ENCODE measurements around the gene PTGER2. TPM values are rescaled to one million over a fixed set of nuclear protein-coding genes. Genes with fewer than 3 reads are reported as not detected.
A peak's percentile ranks its signal among the peaks of the same experiment; 100 is the strongest.

Gene PTGER2
- total and polyA plus RNA-seq, 4 experiments from 2014 or later = 29.4 to 259 (median 135) TPM

DNA sequence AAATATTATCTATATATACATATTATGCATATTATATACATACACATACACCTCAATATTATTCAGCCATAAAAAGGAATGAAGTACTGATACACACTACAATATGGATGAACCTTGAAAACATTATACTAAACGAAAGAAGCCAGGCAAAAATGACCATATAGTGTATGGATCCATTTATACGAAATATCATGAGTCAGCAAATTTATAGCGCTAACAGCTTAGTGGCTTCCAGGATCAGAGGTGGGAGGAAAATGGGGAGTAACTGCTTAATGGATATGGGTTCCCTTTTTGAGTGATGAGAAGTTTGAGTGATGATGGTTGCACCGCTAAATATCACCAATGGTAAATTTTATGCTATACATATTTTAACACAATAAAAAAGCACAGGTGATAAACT, 32.7 kb downstream of the PTGER2 start:
- H3K27ac ChIP-seq (ENCODE audit: low read depth, low read length) = no peak overlapping the region
- H3K27me3 ChIP-seq (ENCODE audit: insufficient read depth, low read length) = no peaks in the 10 kb centered on the region
- no peak for DNase-seq
- H3K27me3 Mint-ChIP-seq = peaks cover 0 to 3% of the 10 kb centered on the region in 2 donors
- ChIA-PET CTCF (ENCODE audit: partially characterized antibody) (no interaction called here), POLR2A (ENCODE audit: partially characterized antibody) (interaction anchor here (0.7 to 1.4 kb wide), 2 partner anchors 31 to 32 kb away, joined by 3 read pairs; partner anchors contain the start of gene PTGER2)
- peak overlapping the region in 1 of 8 donors; percentile 41 for H3K4me3 Mint-ChIP-seq
- H3K27ac Mint-ChIP-seq = peak overlapping the region in 2 of 7 donors; percentile 13 to 47
- peaks cover 30 to 48% (median 33%) of the 10 kb centered on the region in 4 donors for H3K4me1 Mint-ChIP-seq
- H3K36me3 ChIP-seq (ENCODE audit: insufficient read depth, low read length) = no peaks in the 10 kb centered on the region
- no peaks in the 10 kb centered on the region for H3K36me3 Mint-ChIP-seq
- peaks cover 33% of the 10 kb centered on the region for H3K4me1 ChIP-seq (ENCODE audit: insufficient read depth, low read length)
- no peaks in the 10 kb centered on the region for H3K9me3 ChIP-seq (ENCODE audit: control insufficient read depth in 1 of 2, low read length in 2 of 2)
- H3K4me3 ChIP-seq (ENCODE audit: low read length in 2 of 2) = no peak overlapping the region
- peaks cover 0 to 4% (median 0%) of the 10 kb centered on the region in 8 donors for H3K9me3 Mint-ChIP-seq
- intact Hi-C loops (cut with micrococcal nuclease) = no loop called here

DNA sequence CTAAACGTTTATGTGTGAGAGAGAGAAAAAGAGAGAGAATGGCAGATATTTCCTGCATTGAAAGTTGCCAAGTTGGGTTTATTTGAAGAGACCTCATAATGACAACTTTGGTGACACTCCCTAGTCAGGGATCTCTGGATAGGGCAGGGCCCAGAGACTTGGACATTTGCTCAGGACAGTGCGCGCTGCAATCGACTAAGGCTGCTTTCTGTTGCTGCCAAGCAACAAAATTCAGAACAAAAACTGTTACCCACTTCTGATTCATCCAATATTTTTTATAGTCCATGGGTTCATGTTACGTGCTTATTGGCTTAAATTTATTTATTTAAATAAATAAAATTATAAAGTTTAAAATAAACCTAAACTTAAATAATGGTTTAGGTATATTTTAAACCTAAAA, 34.2 kb downstream of the PTGER2 start:
- Histone ChIP-seq H3K27ac (ENCODE audit: low read depth, low read length) (no peak overlapping the region), H3K4me3 (ENCODE audit: low read length in 2 of 2) (no peak overlapping the region), H3K27me3 (ENCODE audit: insufficient read depth, low read length) (no peaks in the 10 kb centered on the region), H3K9me3 (ENCODE audit: control insufficient read depth in 1 of 2, low read length in 2 of 2) (no peaks in the 10 kb centered on the region), H3K36me3 (ENCODE audit: insufficient read depth, low read length) (no peaks in the 10 kb centered on the region), H3K4me1 (ENCODE audit: insufficient read depth, low read length) (peaks cover 45% of the 10 kb centered on the region)
- ChIA-PET CTCF (ENCODE audit: partially characterized antibody) (no interaction called here), POLR2A (ENCODE audit: partially characterized antibody) (interaction anchor here (1.4 kb wide), 1 partner anchor 33 kb away, joined by 3 read pairs; no protein-coding TSS in a partner anchor)
- intact Hi-C loops (cut with micrococcal nuclease) = no loop called here
- H3K9me3 Mint-ChIP-seq = peaks cover 0 to 4% (median 0%) of the 10 kb centered on the region in 8 donors
- no peaks in the 10 kb centered on the region for H3K36me3 Mint-ChIP-seq
- no peak overlapping the region for H3K4me3 Mint-ChIP-seq
- H3K4me1 Mint-ChIP-seq = peaks cover 39 to 59% (median 46%) of the 10 kb centered on the region in 4 donors
- H3K27me3 Mint-ChIP-seq = peaks cover 0 to 3% of the 10 kb centered on the region in 2 donors
- peak overlapping the region in 2 of 7 donors; percentile 23 to 75 for H3K27ac Mint-ChIP-seq
- no peak for DNase-seq

DNA sequence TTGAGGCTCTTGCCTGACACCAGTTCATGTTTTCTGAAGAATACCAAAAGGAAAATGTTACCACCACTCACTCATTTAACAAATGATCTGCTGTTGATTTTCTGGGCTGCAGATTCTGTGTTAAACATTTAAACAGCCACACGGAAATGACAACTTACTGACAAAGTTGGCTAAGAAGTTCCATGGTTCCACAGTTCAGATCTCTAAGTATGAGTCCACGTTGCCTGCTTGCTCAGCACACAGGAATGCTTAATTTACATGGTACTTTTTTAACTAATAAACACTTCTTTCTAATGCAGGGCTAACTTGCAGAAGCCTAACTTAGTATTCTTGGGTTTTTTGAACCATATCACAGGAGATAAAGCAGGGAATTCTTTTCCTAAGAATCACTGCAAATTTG, 34.7 kb downstream of the PTGER2 start:
- H3K4me3 ChIP-seq (ENCODE audit: low read length in 2 of 2) = no peak overlapping the region
- no peak overlapping the region for H3K4me3 Mint-ChIP-seq
- DNase-seq = no peak
- no peaks in the 10 kb centered on the region for H3K9me3 ChIP-seq (ENCODE audit: control insufficient read depth in 1 of 2, low read length in 2 of 2)
- H3K27ac Mint-ChIP-seq = peak overlapping the region in 5 of 7 donors; percentile 15 to 90 (median 58)
- POLR2A ChIA-PET (ENCODE audit: partially characterized antibody) = no interaction called here
- H3K27me3 ChIP-seq (ENCODE audit: insufficient read depth, low read length) = no peaks in the 10 kb centered on the region
- H3K27ac ChIP-seq (ENCODE audit: low read depth, low read length) = no peak overlapping the region
- CTCF ChIA-PET (ENCODE audit: partially characterized antibody) = no interaction called here
- H3K27me3 Mint-ChIP-seq = peaks cover 0 to 3% of the 10 kb centered on the region in 2 donors
- no peaks in the 10 kb centered on the region for H3K36me3 Mint-ChIP-seq
- peaks cover 0 to 4% (median 0%) of the 10 kb centered on the region in 8 donors for H3K9me3 Mint-ChIP-seq
- peaks cover 41 to 60% (median 48%) of the 10 kb centered on the region in 4 donors for H3K4me1 Mint-ChIP-seq
- intact Hi-C loops (cut with micrococcal nuclease) = no loop called here
- H3K4me1 ChIP-seq (ENCODE audit: insufficient read depth, low read length) = peaks cover 50% of the 10 kb centered on the region
- H3K36me3 ChIP-seq (ENCODE audit: insufficient read depth, low read length) = no peaks in the 10 kb centered on the region

DNA sequence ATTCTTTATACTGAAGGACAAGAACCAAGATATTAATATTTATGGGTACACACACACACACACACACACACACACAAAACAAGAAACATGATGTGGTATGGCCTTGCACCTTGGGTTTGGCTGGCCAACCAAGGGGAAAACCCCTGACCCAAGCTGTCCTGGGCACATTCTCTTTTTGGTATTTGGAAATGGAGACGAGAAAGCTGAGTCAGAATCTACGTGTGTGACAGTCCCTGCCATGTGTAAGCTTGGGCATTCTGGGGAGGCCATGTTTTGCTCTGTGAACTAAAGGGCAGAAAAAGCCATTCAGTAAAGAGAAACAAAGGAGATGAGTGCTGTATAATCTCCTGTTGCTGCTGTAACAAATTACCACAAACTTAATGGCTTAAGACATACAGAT, 35.6 kb downstream of the PTGER2 start:
- H3K4me1 Mint-ChIP-seq = peaks cover 44 to 70% (median 56%) of the 10 kb centered on the region in 4 donors
- DNase-seq = no peak
- H3K27me3 Mint-ChIP-seq = peaks cover 0 to 4% of the 10 kb centered on the region in 2 donors
- Histone ChIP-seq H3K36me3 (ENCODE audit: insufficient read depth, low read length) (no peaks in the 10 kb centered on the region), H3K9me3 (ENCODE audit: control insufficient read depth in 1 of 2, low read length in 2 of 2) (no peaks in the 10 kb centered on the region), H3K4me1 (ENCODE audit: insufficient read depth, low read length) (peaks cover 59% of the 10 kb centered on the region), H3K4me3 (ENCODE audit: low read length in 2 of 2) (no peak overlapping the region), H3K27me3 (ENCODE audit: insufficient read depth, low read length) (no peaks in the 10 kb centered on the region), H3K27ac (ENCODE audit: low read depth, low read length) (peak overlapping the region; percentile 27)
- peaks cover 0 to 4% (median 0%) of the 10 kb centered on the region in 8 donors for H3K9me3 Mint-ChIP-seq
- ChIA-PET POLR2A (ENCODE audit: partially characterized antibody) (interaction anchor here (1.6 to 6.1 kb wide), 2 partner anchors 25 to 33 kb away, joined by 5 to 81 read pairs; partner anchors contain the start of gene PTGER2), CTCF (ENCODE audit: partially characterized antibody) (interaction anchor here (1.1 to 2.0 kb wide), 3 partner anchors 33 to 84 kb away, joined by 3 to 12 read pairs (median 3); no protein-coding TSS in a partner anchor)
- intact Hi-C loops (cut with micrococcal nuclease) = loop anchor here (5.0 kb wide), 1 partner anchor 53 kb away; no protein-coding TSS in a partner anchor
- H3K4me3 Mint-ChIP-seq = peak overlapping the region in 4 of 8 donors; percentile 13 to 56 (median 32)
- peak overlapping the region; percentile 26 to 90 (median 72) for H3K27ac Mint-ChIP-seq
- no peaks in the 10 kb centered on the region for H3K36me3 Mint-ChIP-seq

DNA sequence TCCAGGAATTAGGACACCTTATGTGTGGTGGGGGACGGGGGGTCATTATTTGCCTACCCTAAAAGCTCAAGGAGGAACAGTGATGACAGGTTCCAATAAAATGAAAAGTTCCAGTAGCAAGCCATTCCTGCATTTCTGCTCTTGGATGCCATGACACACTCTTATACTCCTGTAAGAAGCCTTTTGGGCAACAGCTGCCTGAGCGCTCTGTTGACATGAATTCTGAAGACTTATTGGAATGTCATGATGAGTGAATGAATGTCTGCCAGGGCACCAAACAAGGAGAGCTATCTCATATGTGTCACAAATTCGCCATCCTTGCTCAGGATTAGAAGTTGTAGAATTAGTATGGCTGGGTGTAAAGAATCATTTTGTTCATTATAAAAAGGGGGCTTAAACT, 36.3 kb downstream of the PTGER2 start:
- Histone ChIP-seq H3K9me3 (ENCODE audit: control insufficient read depth in 1 of 2, low read length in 2 of 2) (no peaks in the 10 kb centered on the region), H3K27me3 (ENCODE audit: insufficient read depth, low read length) (no peaks in the 10 kb centered on the region), H3K4me1 (ENCODE audit: insufficient read depth, low read length) (peaks cover 67% of the 10 kb centered on the region), H3K36me3 (ENCODE audit: insufficient read depth, low read length) (no peaks in the 10 kb centered on the region), H3K27ac (ENCODE audit: low read depth, low read length) (peak overlapping the region; percentile 27), H3K4me3 (ENCODE audit: low read length in 2 of 2) (no peak overlapping the region)
- no peak for DNase-seq
- peaks cover 0 to 2% (median 0%) of the 10 kb centered on the region in 8 donors for H3K9me3 Mint-ChIP-seq
- POLR2A ChIA-PET (ENCODE audit: partially characterized antibody) = interaction anchor here (1.4 to 6.1 kb wide), 4 partner anchors 9 to 34 kb away, joined by 3 to 81 read pairs (median 6); partner anchors contain the start of gene PTGER2
- peaks cover 0 to 3% of the 10 kb centered on the region in 2 donors for H3K27me3 Mint-ChIP-seq
- peaks cover 50 to 76% (median 62%) of the 10 kb centered on the region in 4 donors for H3K4me1 Mint-ChIP-seq
- intact Hi-C loops (cut with micrococcal nuclease) = loop anchor here (5.0 kb wide), 1 partner anchor 52 kb away; no protein-coding TSS in a partner anchor
- CTCF ChIA-PET (ENCODE audit: partially characterized antibody) = interaction anchor here (1.1 to 2.0 kb wide), 6 partner anchors 14 to 129 kb away, joined by 3 to 12 read pairs (median 3); no protein-coding TSS in a partner anchor
- no peaks in the 10 kb centered on the region for H3K36me3 Mint-ChIP-seq
- H3K27ac Mint-ChIP-seq = peak overlapping the region; percentile 59 to 94 (median 90)
- peak overlapping the region in 4 of 8 donors; percentile 29 to 88 (median 46) for H3K4me3 Mint-ChIP-seq

DNA sequence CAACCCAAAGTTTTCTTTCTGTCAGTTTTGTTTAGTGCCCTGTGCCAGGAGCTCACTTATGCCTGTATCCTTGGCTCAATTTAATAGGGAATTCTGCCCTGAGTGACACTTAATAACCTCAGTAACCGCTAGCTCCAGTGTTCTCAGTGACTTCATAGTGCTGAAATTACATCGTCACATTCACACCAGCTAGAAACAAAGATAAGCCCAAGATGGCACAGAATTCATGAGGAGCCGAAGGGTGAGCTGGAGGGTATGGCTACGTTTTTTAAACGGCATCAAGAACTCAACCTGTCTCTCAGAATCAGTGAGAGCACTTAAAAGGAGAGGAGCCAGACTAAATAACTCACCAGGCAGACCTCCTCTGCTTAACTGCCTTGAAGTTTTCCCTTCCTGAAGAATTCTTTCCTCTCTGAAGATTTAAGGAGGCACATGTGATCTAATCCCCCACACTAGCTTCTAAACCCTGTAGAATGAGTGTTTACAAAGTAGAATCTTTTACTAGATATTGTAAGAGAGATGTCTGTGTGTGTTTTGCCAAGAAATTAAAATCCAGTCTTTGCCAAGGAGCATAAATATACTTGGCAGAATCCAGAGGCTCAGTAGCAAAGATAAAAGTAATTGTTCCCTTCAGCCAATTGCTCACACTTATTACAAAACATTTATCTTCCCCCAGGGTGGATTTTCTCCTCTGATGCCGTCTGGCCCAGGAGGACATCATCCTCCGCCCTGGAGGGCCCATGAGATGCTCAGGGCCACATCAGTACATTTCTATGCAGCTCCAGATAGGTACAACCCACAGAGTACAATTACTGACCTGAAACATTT, 37.3 kb downstream of the PTGER2 start:
- no peaks in the 10 kb centered on the region for H3K9me3 ChIP-seq (ENCODE audit: control insufficient read depth in 1 of 2, low read length in 2 of 2)
- H3K36me3 Mint-ChIP-seq = no peaks in the 10 kb centered on the region
- intact Hi-C loops (cut with micrococcal nuclease) = loop anchor here (1.0 to 5.0 kb wide), 3 partner anchors 26 to 51 kb away; partner anchors contain the start of gene PTGER2
- H3K36me3 ChIP-seq (ENCODE audit: insufficient read depth, low read length) = no peaks in the 10 kb centered on the region
- peaks cover 56 to 83% (median 68%) of the 10 kb centered on the region in 4 donors for H3K4me1 Mint-ChIP-seq
- peak overlapping the region; percentile 90 to 95 (median 93) for H3K27ac Mint-ChIP-seq
- H3K27me3 Mint-ChIP-seq = peaks cover 0 to 3% of the 10 kb centered on the region in 2 donors
- H3K4me1 ChIP-seq (ENCODE audit: insufficient read depth, low read length) = peaks cover 75% of the 10 kb centered on the region
- CTCF ChIA-PET (ENCODE audit: partially characterized antibody) = interaction anchor here (1.0 to 2.0 kb wide), 8 partner anchors 9 to 130 kb away, joined by 3 to 12 read pairs (median 3); no protein-coding TSS in a partner anchor
- peak overlapping the region; percentile 27 for H3K27ac ChIP-seq (ENCODE audit: low read depth, low read length)
- H3K9me3 Mint-ChIP-seq = peaks cover 0 to 2% (median 0%) of the 10 kb centered on the region in 8 donors
- peak overlapping the region; percentile 83 to 90 (median 88) for H3K4me3 Mint-ChIP-seq
- no peak for DNase-seq
- POLR2A ChIA-PET (ENCODE audit: partially characterized antibody) = interaction anchor here (1.1 to 6.1 kb wide), 7 partner anchors 8 to 50 kb away, joined by 3 to 81 read pairs (median 3); partner anchors contain the start of gene PTGER2
- no peaks in the 10 kb centered on the region for H3K27me3 ChIP-seq (ENCODE audit: insufficient read depth, low read length)
- peak overlapping the region; percentile 18 to 33 for H3K4me3 ChIP-seq (ENCODE audit: low read length in 2 of 2)

All from CD4-positive, alpha-beta memory T cell (primary cell).